ENCODE measurements around the gene CDK5RAP1. TPM values are rescaled to one million over a fixed set of nuclear protein-coding genes. Genes with fewer than 3 reads are reported as not detected.

The CDK5RAP1 gene
- total RNA-seq, 1 experiment from 2014 or later: 56.3 TPM

GRCh38 chr20:33387177-33387576 lies 14.1 kb downstream of the CDK5RAP1 start:
- Mint-ChIP-seq H3K4me3 (no peak overlapping the region), H3K9me3 (peaks cover 5% of the 10 kb centered on the region; the same call in 1 of the 2 replicates), H3K36me3 (peaks cover 53% of the 10 kb centered on the region), H3K27ac (no peak overlapping the region), H3K27me3 (ENCODE audit: low read depth) (no peaks in the 10 kb centered on the region), H3K4me1 (no peaks in the 10 kb centered on the region)
- no peak for DNase-seq (ENCODE audit: low spot score)
- POLR2A ChIA-PET: no interaction called here
- no peak for ATAC-seq
- CTCF ChIA-PET: no interaction called here
- no peak for TF ChIP-seq ZNF263 (CRISPR knock-in tag; IDR thresholded peaks at IDR 0.05; ENCODE audit: low read depth)
- no peak for TF ChIP-seq PRRX2 (CRISPR knock-in tag; IDR thresholded peaks at IDR 0.05)
- TF ChIP-seq TP53 (CRISPR knock-in tag; IDR thresholded peaks at IDR 0.05): no peak
- TF ChIP-seq JAZF1 (CRISPR knock-in tag; IDR thresholded peaks at IDR 0.05): no peak
- TF ChIP-seq PREB (CRISPR knock-in tag; IDR thresholded peaks at IDR 0.05; ENCODE audit: borderline replicate concordance): no peak
- TF ChIP-seq ZNF532 (CRISPR knock-in tag; IDR thresholded peaks at IDR 0.05; ENCODE audit: borderline replicate concordance): no peak
- TF ChIP-seq ZNF512 (CRISPR knock-in tag; IDR thresholded peaks at IDR 0.05; ENCODE audit: borderline replicate concordance): no peak
- no peak for TF ChIP-seq ELF4 (CRISPR knock-in tag; IDR thresholded peaks at IDR 0.05; ENCODE audit: low read depth)
- TF ChIP-seq E2F5 (CRISPR knock-in tag; IDR thresholded peaks at IDR 0.05): no peak
- TF ChIP-seq ZNF425 (CRISPR knock-in tag; conservative IDR thresholded peaks at IDR 0.05): no peak
- TF ChIP-seq PRDM15 (CRISPR knock-in tag; IDR thresholded peaks at IDR 0.05): no peak
- TF ChIP-seq ATF6 (CRISPR knock-in tag; IDR thresholded peaks at IDR 0.05): no peak
- no peak for TF ChIP-seq ATF1 (CRISPR knock-in tag; IDR thresholded peaks at IDR 0.05)
- no peak for TF ChIP-seq IRF1 (CRISPR knock-in tag; IDR thresholded peaks at IDR 0.05)
- TF ChIP-seq AFF4 (CRISPR knock-in tag; IDR thresholded peaks at IDR 0.05; ENCODE audit: borderline replicate concordance): no peak
- TF ChIP-seq RELA (CRISPR knock-in tag; IDR thresholded peaks at IDR 0.05; ENCODE audit: borderline replicate concordance): no peak

Data from WTC11 (cell line).